Activated B cell treated with CpG ODN at 0.5 μM for 24 hours (primary cell): ENCODE measurements around the gene ACOT6. TPM values are rescaled to one million over a fixed set of nuclear protein-coding genes. Genes with fewer than 3 reads are reported as not detected.

Source experiments
- ATAC-seq: fragments of 200-7000 bp; cut with Tn5 transposase; one replicate; pipeline ENCODE4 v1.10.0; 2021; ENCODE audit warnings: low read depth, mild to moderate bottlenecking, moderate library complexity
- CTCF ChIA-PET: fragments of 350-600 bp; sonication (Branson Sonifier 250); formaldehyde crosslinking; loops from one replicate; lab custom pipeline; 2021; ENCODE audit warnings: antibody characterized with exemption; lab: Charles Lee
- POLR2A ChIA-PET: fragments of 350-600 bp; sonication (Branson Sonifier 250); formaldehyde crosslinking; loops from one replicate; lab custom pipeline; 2021; ENCODE audit warnings: antibody characterized with exemption; lab: Charles Lee
- DNase-seq: peaks from one replicate; pipeline ENCODE4 v3.0.0; 2022
- H3K27ac Mint-ChIP-seq: one replicate; pipeline ENCODE4 v1.8.0; 2020; ENCODE audit warnings: mixed read lengths
- H3K27me3 Mint-ChIP-seq: one replicate; pipeline ENCODE4 v1.8.0; 2021; ENCODE audit warnings: mixed read lengths
- H3K36me3 Mint-ChIP-seq: one replicate; pipeline ENCODE4 v1.8.0; 2021; ENCODE audit warnings: low read depth, mixed read lengths
- H3K4me1 Mint-ChIP-seq: one replicate; pipeline ENCODE4 v1.8.0; 2021; ENCODE audit warnings: mixed read lengths
- H3K4me3 Mint-ChIP-seq: one replicate; pipeline ENCODE4 v1.8.0; 2020; ENCODE audit warnings: mild to moderate bottlenecking, mixed read lengths
- H3K9me3 Mint-ChIP-seq: one replicate; pipeline ENCODE4 v1.8.0; 2020; ENCODE audit warnings: mixed read lengths
- CTCF ChIP-seq: fragments of 200-600 bp; IDR thresholded peaks from one replicate; pipeline ENCODE4 v1.8.0; 2022; ENCODE audit warnings: antibody characterized with exemption, mild to moderate bottlenecking
- intact Hi-C: fragments of 100-400 bp; cut with micrococcal nuclease; formaldehyde crosslinking; loops from one replicate; pipeline ENCODE4 v1.15.1; 2024
- total RNA-seq: library from RNA; stranded (reverse); gene quantifications from 2 replicates; pipeline ENCODE4 v1.2.3, GENCODE V29; 2022

The ACOT6 gene
- total RNA-seq, 1 donor from 2014 or later, result not detected

DNA sequence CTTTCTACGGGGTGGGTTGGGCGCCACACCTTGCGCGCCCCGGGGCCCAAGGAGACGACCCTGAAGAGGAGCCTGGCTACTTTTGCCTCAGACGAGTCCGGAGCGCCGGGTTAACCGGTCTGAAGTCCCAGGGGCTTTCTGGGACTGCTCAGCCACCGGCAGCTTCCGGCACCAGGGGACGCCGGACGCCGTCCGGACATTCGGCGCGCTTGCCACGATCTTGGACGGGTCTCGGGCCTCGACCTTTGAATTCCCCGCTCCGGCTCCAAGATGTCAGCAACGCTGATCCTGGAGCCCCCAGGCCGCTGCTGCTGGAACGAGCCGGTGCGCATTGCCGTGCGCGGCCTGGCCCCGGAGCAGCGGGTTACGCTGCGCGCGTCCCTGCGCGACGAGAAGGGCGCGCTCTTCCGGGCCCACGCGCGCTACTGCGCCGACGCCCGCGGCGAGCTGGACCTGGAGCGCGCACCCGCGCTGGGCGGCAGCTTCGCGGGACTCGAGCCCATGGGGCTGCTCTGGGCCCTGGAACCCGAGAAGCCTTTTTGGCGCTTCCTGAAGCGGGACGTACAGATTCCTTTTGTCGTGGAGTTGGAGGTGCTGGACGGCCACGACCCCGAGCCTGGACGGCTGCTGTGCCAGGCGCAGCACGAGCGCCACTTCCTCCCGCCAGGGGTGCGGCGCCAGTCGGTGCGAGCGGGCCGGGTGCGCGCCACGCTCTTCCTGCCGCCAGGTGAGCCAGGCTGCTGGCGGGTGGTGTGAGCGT, 20.4 kb upstream of the ACOT6 start, which contains the start of gene ACOT4:
ACOT4 (plus strand) TSS at position 184 of the 760 bp plus-strand sequence; CDS start at position 271, 87 bp downstream.
- ChIA-PET POLR2A (interaction anchor here (0.6 to 1.7 kb wide), 5 partner anchors 9 to 358 kb away, joined by 3 to 9 read pairs (median 3); partner anchors contain the start of genes ACOT2, ACOT6, COQ6 and FAM161B), CTCF (no interaction called here)
- intact Hi-C loops, result loop anchor here (2.0 kb wide), 1 partner anchor 21 kb away; the partner anchor contains the start of gene ACOT6
- peak within 1 kb of the TSS; percentile 76 for H3K4me3 Mint-ChIP-seq
- DNase-seq (peak; percentile 39), ATAC-seq (peak; percentile 83)
- no peaks in the 10 kb centered on the region for H3K9me3 Mint-ChIP-seq
- H3K4me1 Mint-ChIP-seq, result peaks cover 6% of the 10 kb centered on the region
- H3K27ac Mint-ChIP-seq, result no peak within 1 kb of the TSS
- no peaks in the 10 kb centered on the region for H3K36me3 Mint-ChIP-seq
- no peak for TF ChIP-seq CTCF
- no peaks in the 10 kb centered on the region for H3K27me3 Mint-ChIP-seq

- DNase-seq, result no peak
- POLR2A ChIA-PET, result no interaction called here
- ATAC-seq, result no peak
- Mint-ChIP-seq H3K36me3 (no peaks in the 10 kb centered on the region), H3K4me1 (peaks cover 6% of the 10 kb centered on the region), H3K9me3 (no peaks in the 10 kb centered on the region), H3K4me3 (no peak overlapping the region), H3K27ac (no peak overlapping the region), H3K27me3 (no peaks in the 10 kb centered on the region)
- intact Hi-C loops, result no loop called here
- CTCF ChIA-PET, result no interaction called here
- TF ChIP-seq CTCF, result no peak
Measured at GRCh38 chr14:73594491-73594890, 17.8 kb upstream of the ACOT6 start.

- no peaks in the 10 kb centered on the region for H3K4me1 Mint-ChIP-seq
- POLR2A ChIA-PET, result no interaction called here
- CTCF ChIA-PET, result no interaction called here
- DNase-seq (no peak), ATAC-seq (no peak)
- H3K9me3 Mint-ChIP-seq, result no peaks in the 10 kb centered on the region
- H3K4me3 Mint-ChIP-seq, result no peak overlapping the region
- no peaks in the 10 kb centered on the region for H3K36me3 Mint-ChIP-seq
- intact Hi-C loops, result no loop called here
- H3K27me3 Mint-ChIP-seq, result peaks cover 3% of the 10 kb centered on the region
- no peak overlapping the region for H3K27ac Mint-ChIP-seq
- no peak for TF ChIP-seq CTCF
Measured at GRCh38 chr14:73599499-73599898, 12.8 kb upstream of the ACOT6 start.

- Mint-ChIP-seq H3K4me3 (no peak overlapping the region), H3K4me1 (no peaks in the 10 kb centered on the region), H3K27ac (no peak overlapping the region), H3K9me3 (no peaks in the 10 kb centered on the region), H3K27me3 (peaks cover 10% of the 10 kb centered on the region), H3K36me3 (no peaks in the 10 kb centered on the region)
- POLR2A ChIA-PET, result no interaction called here
- no peak for TF ChIP-seq CTCF
- CTCF ChIA-PET, result no interaction called here
- no peak for DNase-seq
- ATAC-seq, result no peak
- intact Hi-C loops, result no loop called here
Measured at GRCh38 chr14:73602994-73603393, 9.3 kb upstream of the ACOT6 start.

DNA sequence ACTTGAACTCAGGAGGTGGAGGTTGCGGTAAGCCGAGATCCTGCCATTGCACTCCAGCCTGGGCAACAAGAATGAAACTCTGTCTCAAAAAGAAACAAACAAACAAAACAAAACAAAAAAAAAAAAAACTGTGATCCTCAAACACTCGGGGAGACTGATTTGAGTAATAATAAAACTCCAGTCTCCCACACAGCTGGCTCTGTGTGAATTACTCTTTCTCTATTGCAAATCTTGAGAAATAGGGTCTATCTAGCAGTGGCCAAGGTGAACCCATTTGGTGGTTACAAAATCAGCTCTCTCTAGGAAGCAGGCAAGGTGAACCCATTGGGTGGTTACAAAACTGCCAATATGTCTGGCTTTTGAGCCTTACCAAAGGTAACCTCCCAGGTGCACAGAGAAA, 6.0 kb upstream of the ACOT6 start:
- DNase-seq (no peak), ATAC-seq (no peak)
- intact Hi-C loops, result no loop called here
- Mint-ChIP-seq H3K27me3 (peaks cover 10% of the 10 kb centered on the region), H3K4me3 (no peak overlapping the region), H3K4me1 (no peaks in the 10 kb centered on the region), H3K36me3 (no peaks in the 10 kb centered on the region), H3K9me3 (no peaks in the 10 kb centered on the region), H3K27ac (no peak overlapping the region)
- ChIA-PET CTCF (no interaction called here), POLR2A (no interaction called here)
- TF ChIP-seq CTCF, result no peak
